GM12878 (cell line): ENCODE results near the gene HSBP1. TPM values are rescaled to one million over a fixed set of nuclear protein-coding genes. Genes with fewer than 3 reads are reported as not detected.

Source experiments
- ATAC-seq: fragments of 200-7000 bp; cut with Tn5 transposase; 3 replicates; pipeline ENCODE4 v1.9.1; 2020; ENCODE audit warnings: mild to moderate bottlenecking, moderate library complexity
- BruUV-seq: library from RNA; stranded (reverse); fragments of 400-500 nt; replicated peaks from 2 replicates; lab custom pipeline; 2021; lab: Mats Ljungman, UMichigan
- CTCF ChIA-PET: fragments of 300-600 bp; sonication (Branson Sonifier 250); formaldehyde crosslinking; extraction: SDS; loops from one replicate; lab custom pipeline; 2021; ENCODE audit warnings: inconsistent platforms; lab: Yijun Ruan, JAX
- POLR2A ChIA-PET: fragments of 350-600 bp; formaldehyde crosslinking; extraction: SDS; loops from one replicate; lab custom pipeline; 2021; ENCODE audit warnings: inconsistent platforms; lab: Charles Lee
- RAD21 ChIA-PET: fragments of 300-600 bp; sonication (Branson Sonifier 250); formaldehyde crosslinking; loops from one replicate; lab custom pipeline; 2023; ENCODE audit warnings: antibody characterized with exemption; ENCODE audit not compliant: unreplicated experiment; lab: Charles Lee
- SMC1A ChIA-PET: fragments of 300-600 bp; sonication (Branson Sonifier 250); formaldehyde crosslinking; loops from one replicate; lab custom pipeline; 2023; ENCODE audit not compliant: unreplicated experiment, uncharacterized antibody; lab: Charles Lee
- DNase-seq: peaks from one replicate; pipeline ENCODE4 v3.0.0-alpha.2; 2011; ENCODE audit warnings: low read depth, low spot score
- FAIRE-seq: peaks from 3 replicates; lab custom pipeline; 2011; peaks lifted over from hg19 to GRCh38; lab: Jason Lieb, UNC
- H2AFZ ChIP-seq: 2 replicates; pipeline ENCODE4 v1.6.0; 2011; ENCODE audit warnings: low read depth, low read length, control low read depth; ENCODE audit not compliant: control insufficient read depth
- H3K27ac ChIP-seq: 2 replicates; pipeline ENCODE4 v1.5.1; 2011; ENCODE audit warnings: control low read depth; ENCODE audit not compliant: control insufficient read depth, insufficient read depth
- H3K27me3 ChIP-seq, 2 experiments: replicated peaks in 1 of 2; 2 replicates each; pipeline versions ENCODE4 v1.6.0 to v1.6.1; 2011; ENCODE audit warnings: low read length in 1 of 2; ENCODE audit not compliant: control insufficient read depth in 2 of 2, insufficient read depth in 2 of 2
- H3K36me3 ChIP-seq, 2 experiments: 2 replicates each; pipeline ENCODE4 v1.5.1; 2011; ENCODE audit warnings: low read length in 1 of 2; ENCODE audit not compliant: control insufficient read depth in 2 of 2, insufficient read depth in 2 of 2
- H3K4me1 ChIP-seq: 2 replicates; pipeline ENCODE4 v1.6.1; 2011; ENCODE audit warnings: mild to moderate bottlenecking, low read length, moderate library complexity, mixed read lengths; ENCODE audit not compliant: control insufficient read depth, insufficient read depth
- H3K4me2 ChIP-seq: 2 replicates; pipeline ENCODE4 v1.6.0; 2011; ENCODE audit warnings: control low read depth; ENCODE audit not compliant: control insufficient read depth, insufficient read depth
- H3K4me3 ChIP-seq: fragments of 200-600 bp; sonication (generic); 2 replicates; pipeline ENCODE4 v1.5.1; 2016
- H3K79me2 ChIP-seq: 2 replicates; pipeline ENCODE4 v1.6.0; 2011; ENCODE audit warnings: low read length; ENCODE audit not compliant: control insufficient read depth, insufficient read depth
- H3K9ac ChIP-seq: 2 replicates; pipeline ENCODE4 v1.8.0; 2011; ENCODE audit warnings: low read length, control low read depth, mixed read lengths; ENCODE audit not compliant: control insufficient read depth, insufficient read depth
- H3K9me3 ChIP-seq: replicated peaks from 3 replicates; pipeline ENCODE4 v1.5.1; 2011; ENCODE audit warnings: mild to moderate bottlenecking, low read length; ENCODE audit not compliant: control insufficient read depth, insufficient read depth
- H4K20me1 ChIP-seq: 2 replicates; pipeline ENCODE4 v1.6.0; 2011; ENCODE audit not compliant: control insufficient read depth, insufficient read depth
- ASH2L ChIP-seq: fragments of 300-600, 200-600 bp; sonication (generic); IDR thresholded peaks from 2 replicates; pipeline ENCODE4 v1.6.1; 2017; ENCODE audit warnings: low read depth, mild to moderate bottlenecking, borderline replicate concordance
- BCLAF1 ChIP-seq: fragments of 450-650 bp; IDR thresholded peaks from 2 replicates; pipeline ENCODE4 v1.6.1; 2017; ENCODE audit warnings: antibody characterized with exemption, mild to moderate bottlenecking, moderate library complexity
- CBFB ChIP-seq: IDR thresholded peaks from 2 replicates; pipeline ENCODE4 v1.6.1; 2016; ENCODE audit warnings: antibody characterized with exemption, low read depth
- ESRRA ChIP-seq: IDR thresholded peaks from 2 replicates; pipeline ENCODE4 v1.6.1; 2012; ENCODE audit warnings: mild to moderate bottlenecking, low read length, improper control_type of control experiment
- EZH2 ChIP-seq: IDR thresholded peaks from 2 replicates; pipeline ENCODE4 v1.6.1; 2012; ENCODE audit warnings: low read depth, mild to moderate bottlenecking, control low read depth, inconsistent platforms, low read length, borderline replicate concordance; ENCODE audit not compliant: control insufficient read depth
- HDGF ChIP-seq: fragments of 450-650 bp; IDR thresholded peaks from 2 replicates; pipeline ENCODE4 v1.6.1; 2016; ENCODE audit warnings: antibody characterized with exemption
- MEF2A ChIP-seq: IDR thresholded peaks from 2 replicates; pipeline ENCODE4 v1.6.1; 2011; ENCODE audit warnings: low read depth, mild to moderate bottlenecking, low read length, moderate library complexity; ENCODE audit not compliant: insufficient read depth
- PML ChIP-seq: IDR thresholded peaks from 2 replicates; pipeline ENCODE4 v1.6.1; 2012; ENCODE audit warnings: low read length, inconsistent platforms
- RFX5 ChIP-seq: IDR thresholded peaks from 2 replicates; pipeline ENCODE4 v1.6.1; 2011; ENCODE audit warnings: low read depth, low read length, improper control_type of control experiment
- SPI1 ChIP-seq: IDR thresholded peaks from 2 replicates; pipeline ENCODE4 v1.6.1; 2011; ENCODE audit warnings: low read depth, mild to moderate bottlenecking, low read length, moderate library complexity, borderline replicate concordance; ENCODE audit not compliant: insufficient read depth
- USF1 ChIP-seq: IDR thresholded peaks from 2 replicates; pipeline ENCODE4 v1.6.1; 2011; ENCODE audit warnings: borderline replicate concordance, low read depth, mild to moderate bottlenecking, moderate library complexity, mixed read lengths, low read length; ENCODE audit not compliant: insufficient read depth; ENCODE audit errors: extremely low read length
- WRNIP1 ChIP-seq: IDR thresholded peaks from 2 replicates; pipeline ENCODE4 v1.6.1; 2011; ENCODE audit warnings: low read depth, low read length, improper control_type of control experiment, borderline replicate concordance
- YBX1 ChIP-seq: fragments of 450-650 bp; IDR thresholded peaks from 2 replicates; pipeline ENCODE4 v1.6.1; 2016; ENCODE audit warnings: antibody characterized with exemption
- YY1 ChIP-seq: IDR thresholded peaks from 2 replicates; pipeline ENCODE4 v1.6.1; 2011; ENCODE audit warnings: low read depth, mild to moderate bottlenecking, low read length
- ZBTB4 ChIP-seq: fragments of 450-650 bp; formaldehyde crosslinking; IDR thresholded peaks from 2 replicates; pipeline ENCODE4 v1.4.0; 2022; ENCODE audit warnings: mild to moderate bottlenecking, moderate library complexity
- WGBS: methylation state at CpG from one replicate; pipeline ENCODE4 v1.1.6; 2016; ENCODE audit warnings: low lambda C conversion rate; ENCODE audit not compliant: insufficient replicate concordance, insufficient coverage; ENCODE audit errors: missing lambda C conversion rate; 5-methylcytosine and 5-hydroxymethylcytosine counted together
- in situ Hi-C: fragments of 300-500 bp; cut with MboI; formaldehyde crosslinking; loops from 9 replicates; pipeline ENCODE4 v1.14.3; 2018; ENCODE audit warnings: mixed read lengths
- intact Hi-C: fragments of 100-400 bp; cut with micrococcal nuclease; formaldehyde crosslinking; loops from one replicate; pipeline ENCODE4 v1.14.2; 2022; ENCODE audit not compliant: unreplicated experiment
- polyA plus RNA-seq, 11 experiments: library from polyadenylated mRNA; depleted of rRNA in 4 of 11; unstranded in 6 of 11; stranded (reverse) in 5 of 11; fragments of >200 nt; fragmentation: Nextera tagmentation in 4 of 11; fragmentation: Illumina TruSeq in 1 of 11; extraction: Ambion mirVana in 4 of 11; extraction: Trizol in 1 of 11; gene quantifications; 1 replicate in 1 of 11; 2 replicates in 10 of 11; pipeline versions ENCODE4 v1.2.1 to v1.2.3, GENCODE V29; 2011 to 2016; ENCODE audit warnings: inconsistent platforms in 2 of 11, missing spikeins in 2 of 11, low read depth in 1 of 11
- total RNA-seq, 4 experiments: library from RNA; depleted of rRNA in 3 of 4; stranded (reverse); fragments of >200 nt in 3 of 4; fragmentation: Illumina TruSeq in 1 of 4; extraction: Trizol in 1 of 4; gene quantifications; 2 replicates each; pipeline versions ENCODE4 v1.2.1 to v1.2.3, GENCODE V29; 2013 to 2021
- TF ChIP-seq, protein P1 (sequence below): fragments of 450-650 bp; IDR thresholded peaks from 2 replicates; pipeline ENCODE4 v1.6.1; 2017; ENCODE audit warnings: mild to moderate bottlenecking

The HSBP1 gene
- total and polyA plus RNA-seq, 10 of the 15 experiments (the other 5 are each of a cell fraction or from before 2014, with no cell fraction given), result 26.6 to 263 (median 95.7) TPM

- POLR2A ChIA-PET, result no interaction called here
- no peak overlapping the region for H3K4me2 ChIP-seq
- no TSS peak for BruUV-seq
- TF ChIP-seq ESRRA (no peak), ZBTB4 (CRISPR knock-in tag) (no peak), YBX1 (no peak), PML (no peak), RFX5 (no peak), SPI1 (no peak), YY1 (no peak), HDGF (no peak), WRNIP1 (no peak), EZH2 (no peak), BCLAF1 (no peak), MEF2A (no peak), ASH2L (no peak), CBFB (no peak), USF1 (no peak)
- TF ChIP-seq, protein P1, sequence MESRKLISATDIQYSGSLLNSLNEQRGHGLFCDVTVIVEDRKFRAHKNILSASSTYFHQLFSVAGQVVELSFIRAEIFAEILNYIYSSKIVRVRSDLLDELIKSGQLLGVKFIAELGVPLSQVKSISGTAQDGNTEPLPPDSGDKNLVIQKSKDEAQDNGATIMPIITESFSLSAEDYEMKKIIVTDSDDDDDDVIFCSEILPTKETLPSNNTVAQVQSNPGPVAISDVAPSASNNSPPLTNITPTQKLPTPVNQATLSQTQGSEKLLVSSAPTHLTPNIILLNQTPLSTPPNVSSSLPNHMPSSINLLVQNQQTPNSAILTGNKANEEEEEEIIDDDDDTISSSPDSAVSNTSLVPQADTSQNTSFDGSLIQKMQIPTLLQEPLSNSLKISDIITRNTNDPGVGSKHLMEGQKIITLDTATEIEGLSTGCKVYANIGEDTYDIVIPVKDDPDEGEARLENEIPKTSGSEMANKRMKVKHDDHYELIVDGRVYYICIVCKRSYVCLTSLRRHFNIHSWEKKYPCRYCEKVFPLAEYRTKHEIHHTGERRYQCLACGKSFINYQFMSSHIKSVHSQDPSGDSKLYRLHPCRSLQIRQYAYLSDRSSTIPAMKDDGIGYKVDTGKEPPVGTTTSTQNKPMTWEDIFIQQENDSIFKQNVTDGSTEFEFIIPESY, result no peak
- TF ChIP-seq, all 136 proteins: peak for 0
- DNase-seq (no peak), ATAC-seq (no peak), FAIRE-seq (no peak)
- Histone ChIP-seq H2AFZ (no peak overlapping the region), H3K4me3 (no peak overlapping the region), H3K27me3 (no peaks in the 10 kb centered on the region; a peak in 1 of 4 replicates), H4K20me1 (no peaks in the 10 kb centered on the region), H3K4me1 (no peaks in the 10 kb centered on the region), H3K27ac (no peak overlapping the region), H3K79me2 (no peaks in the 10 kb centered on the region), H3K36me3 (no peaks in the 10 kb centered on the region), H3K9ac (no peak overlapping the region), H3K9me3 (no peaks in the 10 kb centered on the region)
- WGBS, result 27% methylated on average over 4 of the region's 4 CpGs
- intact Hi-C loops (no loop called here), in situ Hi-C loops (no loop called here)
- SMC1A ChIA-PET, result no interaction called here
- RAD21 ChIA-PET, result no interaction called here
- CTCF ChIA-PET, result no interaction called here
These were observed 49.0 kb downstream of the HSBP1 start for GRCh38 chr16:83856792-83857191.
